Peyer's patch (tissue), 4 donors: ENCODE measurements around the gene MEGF6. TPM values are rescaled to one million over a fixed set of nuclear protein-coding genes. Genes with fewer than 3 reads are reported as not detected.

Experiments used
- DNase-seq, 3 donors: peaks; one replicate each; pipeline ENCODE4 v3.0.0-alpha.2; 2017 to 2019
- H3K27ac ChIP-seq, 4 donors: fragments of 200-600 bp; sonication (generic); one replicate each; pipeline ENCODE4 v1.5.1; 2016 to 2019
- H3K27me3 ChIP-seq, 2 donors: fragments of 200-600 bp; sonication (generic); one replicate each; pipeline ENCODE4 v1.5.1; 2019
- H3K36me3 ChIP-seq, 3 donors: fragments of 200-600 bp; sonication (generic); one replicate each; pipeline ENCODE4 v1.5.1; 2016 to 2019
- H3K4me1 ChIP-seq, 4 donors: fragments of 200-600 bp; sonication (generic); one replicate each; pipeline ENCODE4 v1.5.1; 2016 to 2019
- H3K4me3 ChIP-seq, 4 donors: fragments of 200-600 bp; sonication (generic); 1 replicate in 3 of 4; 2 replicates in 1 of 4; pipeline ENCODE4 v1.5.1; 2016 to 2019; ENCODE audit warnings: mild to moderate bottlenecking in 1 of 4
- H3K9me3 ChIP-seq, 4 donors: fragments of 200-600 bp; sonication (generic); one replicate each; pipeline ENCODE4 v1.5.1; 2016 to 2019; ENCODE audit warnings: mild to moderate bottlenecking in 1 of 4
- POLR2A ChIP-seq, 2 donors: fragments of 450-650 bp; IDR thresholded peaks; one replicate each; pipeline ENCODE4 v1.5.1; 2017; ENCODE audit warnings: antibody characterized with exemption in 2 of 2, mild to moderate bottlenecking in 2 of 2, moderate library complexity in 2 of 2
- total RNA-seq, 4 donors: library from RNA; depleted of rRNA; stranded (reverse); fragments of >200 nt; gene quantifications; one replicate each; pipeline ENCODE4 v1.1.0, GENCODE V29; 2016
- TF ChIP-seq, protein P1 (sequence below), 6 experiments: fragments of 450-650 bp in 4 of 6; fragments of 200-600 bp in 2 of 6; sonication (generic) in 1 of 6; IDR thresholded peaks; one replicate each; pipeline ENCODE4 v1.5.1; 2017 to 2019; ENCODE audit warnings: antibody characterized with exemption in 6 of 6, mild to moderate bottlenecking in 3 of 6, moderate library complexity in 1 of 6

The MEGF6 gene
- total RNA-seq, 4 donors from 2014 or later, result 2.5 to 61.1 (median 11.1) TPM

DNA sequence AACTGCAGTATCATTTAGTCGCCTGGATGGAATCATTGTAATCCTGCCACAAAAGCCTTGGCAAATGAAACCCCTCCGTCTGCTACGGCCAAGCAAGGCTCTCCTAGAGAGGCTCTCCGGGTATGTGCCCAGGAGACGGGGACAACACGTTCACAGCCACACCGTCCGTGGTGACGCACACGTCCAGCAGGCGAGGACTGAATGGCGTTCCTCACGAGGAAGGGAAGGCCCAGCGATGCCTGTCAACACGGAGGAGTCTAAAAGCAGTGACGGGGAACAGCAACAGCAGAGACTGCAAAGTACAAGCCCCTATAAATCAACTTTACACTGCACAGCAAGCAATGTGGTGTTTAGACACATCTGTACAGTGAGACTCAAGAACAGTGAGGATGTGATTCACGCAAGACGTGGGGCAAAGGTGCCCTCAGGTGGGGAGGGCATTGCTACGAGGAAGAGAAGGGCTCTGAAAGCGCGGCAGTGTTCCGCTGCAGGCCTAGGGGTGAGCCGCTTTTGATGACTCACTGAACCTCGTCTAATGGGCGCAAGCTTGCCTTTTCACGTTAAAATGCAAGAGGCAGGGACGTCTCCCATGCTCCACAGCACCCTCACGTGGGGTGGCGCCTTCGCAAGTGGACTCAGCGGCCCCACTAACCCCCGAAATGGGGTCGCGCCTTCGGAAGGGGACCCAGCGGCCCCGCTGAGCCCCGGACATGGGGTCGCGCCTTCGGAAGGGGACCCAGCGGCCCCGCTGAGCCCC, 31.8 kb upstream of the MEGF6 start:
- no peak overlapping the region for H3K4me3 ChIP-seq
- H3K4me1 ChIP-seq, result no peaks in the 10 kb centered on the region
- DNase-seq, result peak in 1 of 3 donors; percentile 19
- peaks cover 0 to 65% (median 0%) of the 10 kb centered on the region in 3 donors for H3K36me3 ChIP-seq
- H3K27me3 ChIP-seq, result no peaks in the 10 kb centered on the region
- no peaks in the 10 kb centered on the region for H3K9me3 ChIP-seq
- TF ChIP-seq POLR2A (IDR thresholded peaks at IDR 0.05), result no peak
- TF ChIP-seq, protein P1, sequence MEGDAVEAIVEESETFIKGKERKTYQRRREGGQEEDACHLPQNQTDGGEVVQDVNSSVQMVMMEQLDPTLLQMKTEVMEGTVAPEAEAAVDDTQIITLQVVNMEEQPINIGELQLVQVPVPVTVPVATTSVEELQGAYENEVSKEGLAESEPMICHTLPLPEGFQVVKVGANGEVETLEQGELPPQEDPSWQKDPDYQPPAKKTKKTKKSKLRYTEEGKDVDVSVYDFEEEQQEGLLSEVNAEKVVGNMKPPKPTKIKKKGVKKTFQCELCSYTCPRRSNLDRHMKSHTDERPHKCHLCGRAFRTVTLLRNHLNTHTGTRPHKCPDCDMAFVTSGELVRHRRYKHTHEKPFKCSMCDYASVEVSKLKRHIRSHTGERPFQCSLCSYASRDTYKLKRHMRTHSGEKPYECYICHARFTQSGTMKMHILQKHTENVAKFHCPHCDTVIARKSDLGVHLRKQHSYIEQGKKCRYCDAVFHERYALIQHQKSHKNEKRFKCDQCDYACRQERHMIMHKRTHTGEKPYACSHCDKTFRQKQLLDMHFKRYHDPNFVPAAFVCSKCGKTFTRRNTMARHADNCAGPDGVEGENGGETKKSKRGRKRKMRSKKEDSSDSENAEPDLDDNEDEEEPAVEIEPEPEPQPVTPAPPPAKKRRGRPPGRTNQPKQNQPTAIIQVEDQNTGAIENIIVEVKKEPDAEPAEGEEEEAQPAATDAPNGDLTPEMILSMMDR (IDR thresholded peaks at IDR 0.05), result no peak
- no peak overlapping the region for H3K27ac ChIP-seq

DNA sequence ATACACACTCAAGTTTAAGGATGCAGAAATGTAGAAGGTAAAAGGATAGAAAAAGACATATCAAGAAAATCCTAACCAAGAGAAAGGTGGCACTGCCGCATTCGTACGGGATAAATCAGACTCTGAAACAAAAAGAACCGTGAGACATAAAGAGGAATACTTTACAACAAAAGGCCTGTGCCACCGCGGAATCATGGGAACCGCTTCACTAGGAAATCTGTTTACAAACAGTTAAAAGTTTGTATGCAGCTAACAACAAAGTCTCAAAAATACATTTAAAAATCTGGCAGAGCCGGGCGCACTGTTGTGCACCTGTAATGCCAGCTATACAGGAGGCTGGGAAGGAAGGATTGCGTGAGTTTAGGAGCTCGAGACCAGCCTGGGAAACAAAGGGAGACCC, 30.5 kb upstream of the MEGF6 start:
- Histone ChIP-seq H3K27ac (no peak overlapping the region), H3K4me1 (no peaks in the 10 kb centered on the region), H3K36me3 (peaks cover 0 to 70% (median 0%) of the 10 kb centered on the region in 3 donors), H3K4me3 (no peak overlapping the region), H3K27me3 (no peaks in the 10 kb centered on the region), H3K9me3 (no peaks in the 10 kb centered on the region)
- peak in 1 of 3 donors; percentile 7 for DNase-seq
- no peak for TF ChIP-seq POLR2A (IDR thresholded peaks at IDR 0.05)
- TF ChIP-seq, protein P1 (IDR thresholded peaks at IDR 0.05), result no peak

DNA sequence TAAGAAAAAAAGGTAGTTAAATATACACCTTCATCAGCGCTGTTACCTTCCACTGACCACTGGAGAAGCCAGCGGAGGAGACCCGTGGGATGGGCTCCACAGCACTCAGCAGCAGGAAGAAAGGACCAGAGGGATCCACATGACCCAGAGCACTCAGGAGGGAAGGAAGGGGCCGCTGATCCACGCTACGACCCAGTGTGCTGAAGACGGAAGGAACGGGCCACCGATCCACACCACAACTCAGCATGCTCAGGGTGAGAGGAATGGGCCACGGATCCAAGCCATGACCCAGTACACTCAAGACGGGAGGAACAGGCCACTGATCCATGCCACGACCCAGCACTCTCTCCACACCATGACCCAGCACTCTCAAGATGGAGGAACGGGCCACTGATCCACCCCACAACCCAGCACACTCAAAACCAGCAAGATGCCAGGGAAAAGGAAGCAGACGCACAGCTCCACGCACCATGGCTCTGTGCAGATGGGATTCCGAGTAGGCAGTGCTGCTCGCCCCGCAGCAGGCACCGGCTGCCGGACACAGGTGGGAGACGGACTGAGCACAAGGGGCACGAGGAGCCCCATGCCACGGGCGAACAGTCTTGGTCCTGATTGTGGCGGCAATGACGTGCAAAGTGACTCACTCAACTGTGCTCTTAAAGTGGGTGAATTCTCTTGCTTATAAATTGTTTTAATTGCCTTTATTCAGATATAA, 29.9 kb upstream of the MEGF6 start:
- Histone ChIP-seq H3K27me3 (no peaks in the 10 kb centered on the region), H3K36me3 (peaks cover 0 to 70% (median 0%) of the 10 kb centered on the region in 3 donors), H3K4me3 (no peak overlapping the region), H3K27ac (no peak overlapping the region), H3K9me3 (no peaks in the 10 kb centered on the region), H3K4me1 (no peaks in the 10 kb centered on the region)
- DNase-seq, result peak in 1 of 3 donors; percentile 16
- TF ChIP-seq, protein P1 (IDR thresholded peaks at IDR 0.05), result no peak
- TF ChIP-seq POLR2A (IDR thresholded peaks at IDR 0.05), result no peak

DNA sequence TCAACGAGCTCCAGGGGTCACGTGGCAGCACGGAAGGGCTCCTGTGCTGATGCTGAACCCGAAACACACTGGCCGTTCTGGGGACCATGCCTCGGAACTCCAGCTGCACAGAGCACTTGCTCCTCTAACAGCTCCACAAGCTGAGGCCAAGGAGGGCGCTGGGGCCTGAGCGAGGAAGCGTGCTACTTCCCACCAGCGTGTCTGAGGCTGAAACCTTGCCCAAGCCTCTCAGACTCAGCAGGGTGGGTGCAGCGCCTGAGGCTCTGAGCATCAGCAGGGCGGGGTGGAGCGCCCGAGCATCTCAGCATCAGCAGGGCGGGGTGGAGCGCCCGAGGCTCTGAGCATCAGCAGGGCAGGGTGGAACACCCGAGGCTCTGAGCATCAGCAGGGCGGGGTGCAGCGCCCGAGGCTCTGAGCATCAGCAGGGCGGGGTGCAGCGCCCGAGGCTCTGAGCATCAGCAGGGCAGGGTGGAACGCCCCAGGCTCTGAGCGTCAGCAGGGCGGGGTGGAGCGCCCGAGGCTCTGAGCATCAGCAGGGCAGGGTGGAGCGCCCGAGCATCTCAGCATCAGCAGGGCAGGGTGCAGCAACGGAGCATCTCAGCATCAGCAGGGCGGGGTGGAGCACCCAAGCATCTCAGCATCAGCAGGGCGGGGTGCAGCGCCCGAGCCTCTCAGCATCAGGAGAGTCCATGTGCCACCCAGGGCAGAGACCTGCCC, 29.0 kb upstream of the MEGF6 start:
- no peak for TF ChIP-seq POLR2A (IDR thresholded peaks at IDR 0.05)
- TF ChIP-seq, protein P1 (IDR thresholded peaks at IDR 0.05), result no peak
- Histone ChIP-seq H3K4me3 (no peak overlapping the region), H3K36me3 (peaks cover 0 to 70% (median 0%) of the 10 kb centered on the region in 3 donors), H3K27ac (no peak overlapping the region), H3K9me3 (no peaks in the 10 kb centered on the region), H3K27me3 (no peaks in the 10 kb centered on the region), H3K4me1 (no peaks in the 10 kb centered on the region)
- DNase-seq, result peak in 1 of 3 donors; percentile 44

DNA sequence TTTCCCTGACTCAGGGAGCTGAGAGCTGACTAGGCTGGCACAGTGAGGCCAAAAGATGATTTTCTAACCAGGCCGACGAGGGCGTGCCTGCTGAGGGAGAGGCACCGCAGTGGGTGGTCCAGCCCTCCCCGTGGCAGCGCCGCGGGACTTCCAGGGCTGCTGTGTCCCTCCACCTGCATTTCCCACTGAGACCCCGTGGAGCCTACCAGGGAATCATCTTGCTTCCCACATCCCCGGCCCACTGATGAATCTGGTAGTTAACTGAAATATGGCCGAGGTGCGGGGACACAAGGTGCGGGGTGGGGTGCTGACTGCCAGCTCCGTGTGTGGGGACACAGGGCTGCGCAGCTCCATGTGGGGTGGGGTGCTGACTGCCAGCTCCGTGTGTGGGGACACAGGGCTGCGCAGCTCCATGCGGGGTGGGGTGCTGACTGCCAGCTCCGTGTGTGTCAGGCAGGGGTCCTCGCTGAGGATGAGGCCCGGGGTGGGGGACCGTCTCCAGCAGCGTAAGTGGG, 28.1 kb upstream of the MEGF6 start:
- no peaks in the 10 kb centered on the region for H3K4me1 ChIP-seq

More for the DNA sequence above, 28.1 kb upstream of the MEGF6 start:
- TF ChIP-seq, protein P1 (IDR thresholded peaks at IDR 0.05), result no peak
- no peak for TF ChIP-seq POLR2A (IDR thresholded peaks at IDR 0.05)
- H3K36me3 ChIP-seq, result peaks cover 0 to 70% (median 0%) of the 10 kb centered on the region in 3 donors
- no peak overlapping the region for H3K27ac ChIP-seq
- no peaks in the 10 kb centered on the region for H3K9me3 ChIP-seq
- no peak overlapping the region for H3K4me3 ChIP-seq
- H3K27me3 ChIP-seq, result no peaks in the 10 kb centered on the region
- peak in 1 of 3 donors; percentile 15 for DNase-seq
